Retinal pigment epithelial cell (primary cell): Measurements from ENCODE around the gene PYGB.

Experiments used
- DNase-seq: peaks from one replicate; pipeline ENCODE4 v3.0.0-alpha.2; 2010; ENCODE audit warnings: low read depth
- H3K4me3 ChIP-seq: 2 replicates; pipeline ENCODE4 v1.5.1; 2011; ENCODE audit warnings: mild to moderate bottlenecking, low read length, control low read depth, moderate library complexity
- TF ChIP-seq, protein P1 (sequence below): conservative IDR thresholded peaks from 2 replicates; pipeline ENCODE4 v1.5.1; 2011; ENCODE audit warnings: low read depth, low read length, control low read depth, inconsistent platforms

Gene PYGB

GRCh38 chr20:25345721-25346120 is 97.8 kb downstream of the PYGB start:
- TF ChIP-seq, protein P1, sequence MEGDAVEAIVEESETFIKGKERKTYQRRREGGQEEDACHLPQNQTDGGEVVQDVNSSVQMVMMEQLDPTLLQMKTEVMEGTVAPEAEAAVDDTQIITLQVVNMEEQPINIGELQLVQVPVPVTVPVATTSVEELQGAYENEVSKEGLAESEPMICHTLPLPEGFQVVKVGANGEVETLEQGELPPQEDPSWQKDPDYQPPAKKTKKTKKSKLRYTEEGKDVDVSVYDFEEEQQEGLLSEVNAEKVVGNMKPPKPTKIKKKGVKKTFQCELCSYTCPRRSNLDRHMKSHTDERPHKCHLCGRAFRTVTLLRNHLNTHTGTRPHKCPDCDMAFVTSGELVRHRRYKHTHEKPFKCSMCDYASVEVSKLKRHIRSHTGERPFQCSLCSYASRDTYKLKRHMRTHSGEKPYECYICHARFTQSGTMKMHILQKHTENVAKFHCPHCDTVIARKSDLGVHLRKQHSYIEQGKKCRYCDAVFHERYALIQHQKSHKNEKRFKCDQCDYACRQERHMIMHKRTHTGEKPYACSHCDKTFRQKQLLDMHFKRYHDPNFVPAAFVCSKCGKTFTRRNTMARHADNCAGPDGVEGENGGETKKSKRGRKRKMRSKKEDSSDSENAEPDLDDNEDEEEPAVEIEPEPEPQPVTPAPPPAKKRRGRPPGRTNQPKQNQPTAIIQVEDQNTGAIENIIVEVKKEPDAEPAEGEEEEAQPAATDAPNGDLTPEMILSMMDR: no peak
- no peak for DNase-seq
- H3K4me3 ChIP-seq: no peak overlapping the region

DNA sequence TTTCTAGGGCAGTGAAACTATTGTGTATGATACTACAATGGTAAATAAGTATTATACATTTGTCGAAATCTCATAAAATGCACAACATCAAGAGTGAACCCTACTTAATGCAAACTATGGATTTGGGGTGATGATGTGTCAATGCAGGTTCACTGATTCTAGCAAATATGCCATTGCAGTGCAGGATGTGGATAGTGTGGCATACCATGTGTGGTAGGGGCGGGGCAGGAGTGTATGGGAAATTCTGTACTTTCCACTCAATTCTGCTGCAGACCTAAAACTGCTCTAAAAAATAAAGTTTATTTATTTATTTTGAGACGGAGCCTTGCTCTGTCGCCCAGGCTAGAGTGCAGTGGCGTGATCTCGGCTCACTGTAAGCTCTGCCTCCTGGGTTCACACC is 98.5 kb downstream of the PYGB start:
- TF ChIP-seq, protein P1: no peak
- no peak for DNase-seq

More for the DNA sequence above, 98.5 kb downstream of the PYGB start:
- H3K4me3 ChIP-seq: no peak overlapping the region
